ENCODE data around the gene CHPT1.

The CHPT1 gene

GRCh38 chr12:101685092-101685491 lies 12.3 kb upstream of the CHPT1 start:
- no peak for DNase-seq

GRCh38 chr12:101686176-101686575 lies 11.3 kb upstream of the CHPT1 start:
- DNase-seq: no peak

- no peak for DNase-seq
Observed at GRCh38 chr12:101690544-101691098, 6.8 kb upstream of the CHPT1 start.

DNA sequence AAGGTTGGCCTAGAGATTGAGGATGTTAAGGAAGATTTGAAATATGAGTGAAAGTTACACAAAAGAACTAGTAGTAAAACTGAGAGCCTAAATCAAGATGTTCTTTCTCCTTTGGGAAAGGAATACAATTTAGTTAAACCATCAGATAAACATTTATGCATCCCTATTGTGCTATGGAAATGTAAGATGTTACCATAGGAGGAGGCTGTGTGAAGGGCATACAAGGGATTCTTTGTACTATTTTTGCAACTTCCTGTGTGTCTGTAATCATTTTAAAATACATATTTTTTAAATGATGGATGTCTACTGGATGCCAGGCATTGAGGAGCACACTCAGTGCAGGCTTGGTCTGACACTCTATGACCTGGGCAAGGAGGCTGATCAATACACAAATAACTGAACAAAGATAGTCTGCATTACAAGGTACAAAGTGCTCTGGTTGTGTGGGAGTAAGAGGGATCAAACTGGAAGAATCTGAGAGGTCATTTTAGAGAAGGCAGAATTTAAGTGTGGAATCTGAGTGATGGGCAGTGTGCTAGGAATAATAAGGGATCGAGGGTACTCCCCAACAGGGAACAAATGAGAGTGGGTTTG lies 5.8 kb upstream of the CHPT1 start:
- no peak for DNase-seq

- no peak for DNase-seq
Observed at GRCh38 chr12:101694297-101694848, 3.1 kb upstream of the CHPT1 start.

DNA sequence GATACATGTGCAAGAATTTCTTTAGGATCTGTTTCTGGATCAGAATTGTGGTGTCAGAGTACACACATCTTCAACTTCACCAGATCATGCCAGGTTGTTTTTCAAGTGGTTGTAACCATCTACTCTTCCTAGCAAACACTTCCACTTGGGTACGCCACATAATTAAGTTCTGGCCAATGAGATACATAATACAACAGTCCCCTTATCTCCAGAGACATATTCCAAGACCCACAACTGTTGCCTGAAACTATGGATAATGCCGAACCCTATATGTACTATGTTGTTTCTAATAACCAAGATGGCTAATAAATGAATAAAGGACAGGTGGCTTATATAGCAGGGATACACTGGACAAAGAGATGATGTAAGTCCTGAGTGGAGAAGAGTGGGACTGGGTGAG lies 2.5 kb upstream of the CHPT1 start:
- no peak for DNase-seq

GRCh38 chr12:101695706-101696105 lies 1.7 kb upstream of the CHPT1 start:
- DNase-seq: no peak

DNA sequence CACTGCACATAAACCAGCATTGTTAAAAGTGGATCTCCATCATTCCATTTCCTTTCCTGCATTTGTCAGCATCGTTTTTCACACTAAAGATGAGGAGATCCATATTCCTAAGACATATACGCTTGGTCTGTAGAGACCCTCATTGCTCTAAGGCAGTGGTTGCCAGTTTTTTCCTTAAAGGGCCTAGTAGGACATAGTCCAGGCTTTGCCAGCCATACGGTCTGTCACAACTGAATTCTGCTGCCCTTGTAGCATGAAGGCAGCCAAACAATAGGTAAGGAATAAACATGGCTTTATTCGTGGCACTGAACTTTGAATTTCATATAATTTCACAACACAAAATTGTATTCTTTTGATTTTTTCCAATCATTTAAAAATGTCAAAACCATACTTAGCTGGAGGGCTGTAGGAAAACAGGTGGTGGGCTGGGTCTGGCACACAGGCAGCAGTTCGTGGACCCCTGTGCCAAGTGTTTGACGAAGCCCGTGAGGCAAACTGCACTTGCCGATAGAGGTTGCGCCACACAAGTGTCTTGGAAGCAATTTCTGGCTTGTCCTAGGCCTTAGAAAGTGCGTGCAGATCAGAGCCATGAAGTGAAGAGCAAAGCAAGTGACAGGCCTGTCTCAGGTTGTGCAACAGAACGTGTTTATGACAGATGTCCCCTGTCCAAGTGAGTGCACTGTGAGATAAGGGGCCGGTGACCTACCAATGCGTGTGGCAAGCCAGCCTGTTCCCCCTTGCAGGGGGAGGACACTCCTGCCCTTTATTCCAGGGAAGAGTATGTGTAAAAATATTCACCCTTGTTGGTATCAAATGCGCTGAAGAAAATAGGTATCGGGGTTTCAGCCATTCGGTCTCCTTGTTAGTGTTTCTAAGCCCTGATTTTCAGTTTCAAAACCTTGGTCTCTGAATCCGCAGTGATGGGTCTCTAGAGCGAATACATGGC lies 916 bp upstream of the CHPT1 start:
- no peak for DNase-seq

DNA sequence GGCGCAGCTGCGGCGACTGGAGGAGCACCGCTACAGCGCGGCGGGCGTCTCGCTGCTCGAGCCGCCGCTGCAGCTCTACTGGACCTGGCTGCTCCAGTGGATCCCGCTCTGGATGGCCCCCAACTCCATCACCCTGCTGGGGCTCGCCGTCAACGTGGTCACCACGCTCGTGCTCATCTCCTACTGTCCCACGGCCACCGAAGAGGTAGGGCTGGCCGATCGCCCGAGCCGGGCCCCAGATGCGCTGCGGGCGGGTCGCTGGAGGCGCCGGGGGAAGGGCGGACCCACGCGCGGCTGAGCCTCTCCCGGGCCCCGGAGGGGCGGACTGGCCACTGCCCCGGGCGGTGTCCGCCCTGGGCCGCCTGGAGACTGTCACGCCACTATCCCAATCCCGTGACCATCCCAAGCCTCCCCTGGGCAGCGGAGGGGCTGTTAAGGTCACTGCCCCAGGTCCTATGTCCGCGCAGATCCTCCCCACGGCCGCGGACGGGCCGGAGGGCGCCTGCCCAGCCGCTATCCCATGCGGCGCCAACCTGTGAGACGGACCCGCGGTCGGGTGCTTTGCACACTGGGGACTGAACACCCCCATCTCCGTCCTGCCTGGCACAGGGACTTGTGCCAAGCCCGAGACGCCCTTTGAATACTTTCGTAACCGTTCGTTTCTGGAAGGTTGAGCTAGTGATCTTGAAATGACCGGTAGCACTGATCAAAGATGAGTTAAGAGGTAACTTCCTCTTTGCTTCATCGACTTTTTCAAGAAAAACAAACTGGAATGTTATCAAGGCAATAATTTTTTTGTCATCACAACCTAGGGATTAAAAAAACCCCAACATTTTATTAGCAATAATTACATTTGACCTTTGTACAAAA lies 725 bp downstream of the CHPT1 start:
- DNase-seq: no peak

DNA sequence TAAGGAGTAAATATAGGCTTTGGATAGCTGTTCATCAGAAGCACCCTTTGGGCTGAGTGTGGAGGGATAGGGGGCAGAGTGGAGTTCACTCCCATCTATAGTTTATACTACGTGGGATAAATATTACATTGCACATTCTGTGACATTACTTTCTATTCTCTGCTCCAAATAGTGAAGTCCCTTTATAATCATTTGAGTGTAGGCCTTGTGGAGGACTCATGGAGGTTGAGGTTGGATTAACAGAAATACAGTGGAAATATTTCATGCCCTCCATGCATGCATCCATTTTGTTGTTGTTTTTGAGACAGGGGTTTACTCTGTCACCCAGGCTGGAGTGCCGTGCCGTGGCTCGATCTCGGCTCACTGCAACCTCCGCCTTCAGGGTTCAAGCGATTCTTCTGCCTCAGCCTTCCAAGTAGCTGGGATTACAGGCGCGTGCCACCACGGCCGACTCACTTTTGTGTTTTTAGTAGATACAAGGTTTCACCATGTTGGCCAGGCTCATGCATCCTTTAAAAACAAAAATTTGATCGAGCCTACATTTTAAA lies 1.4 kb downstream of the CHPT1 start:
- no peak for DNase-seq

DNA sequence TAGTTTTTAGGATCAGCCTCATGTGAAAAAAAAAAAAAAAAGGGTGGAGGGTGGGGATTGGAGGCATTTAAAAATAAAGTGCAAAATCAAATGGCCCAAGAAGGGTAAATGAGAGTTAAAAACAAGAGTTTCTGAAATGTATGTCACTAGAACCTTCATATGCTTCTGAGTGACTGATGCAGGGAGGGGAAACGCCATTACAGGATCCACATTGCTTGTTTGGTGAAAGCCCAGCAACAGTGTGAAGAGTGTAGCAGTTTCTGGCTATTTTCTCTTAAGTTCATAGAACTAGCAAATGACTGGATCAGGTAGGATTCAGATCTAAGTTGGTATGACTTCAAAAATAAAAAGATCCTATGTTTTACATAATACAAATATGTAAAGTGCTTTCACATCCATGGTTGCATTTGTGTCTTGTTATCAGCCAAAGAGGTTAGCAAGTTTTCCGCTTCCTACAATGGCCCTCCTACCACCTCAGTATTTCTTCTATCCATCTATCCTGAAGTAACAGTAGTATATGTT lies 2.9 kb downstream of the CHPT1 start:
- no peak for DNase-seq

DNA sequence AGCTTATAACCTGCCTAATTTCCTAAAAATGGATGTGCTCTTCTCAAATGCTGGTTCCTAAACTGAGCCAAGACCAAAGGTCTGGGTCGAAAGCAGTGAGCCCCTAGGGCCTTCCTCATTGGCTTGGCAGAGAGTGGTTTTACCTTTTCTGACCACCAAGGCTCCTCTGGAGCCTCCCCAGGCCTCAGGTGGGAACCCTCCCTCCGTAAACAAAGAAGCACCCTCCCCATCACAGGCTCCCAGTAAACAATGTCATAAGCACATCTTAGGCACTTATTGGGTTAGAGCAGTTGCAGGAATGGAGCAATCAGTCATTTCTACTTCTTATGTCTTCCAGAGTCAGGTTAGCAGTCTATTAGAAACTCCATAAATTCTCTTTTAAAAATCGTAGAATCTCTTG lies 6.0 kb downstream of the CHPT1 start:
- no peak for DNase-seq

- no peak for DNase-seq
Observed at GRCh38 chr12:101706403-101706802, 9.0 kb downstream of the CHPT1 start.

DNA sequence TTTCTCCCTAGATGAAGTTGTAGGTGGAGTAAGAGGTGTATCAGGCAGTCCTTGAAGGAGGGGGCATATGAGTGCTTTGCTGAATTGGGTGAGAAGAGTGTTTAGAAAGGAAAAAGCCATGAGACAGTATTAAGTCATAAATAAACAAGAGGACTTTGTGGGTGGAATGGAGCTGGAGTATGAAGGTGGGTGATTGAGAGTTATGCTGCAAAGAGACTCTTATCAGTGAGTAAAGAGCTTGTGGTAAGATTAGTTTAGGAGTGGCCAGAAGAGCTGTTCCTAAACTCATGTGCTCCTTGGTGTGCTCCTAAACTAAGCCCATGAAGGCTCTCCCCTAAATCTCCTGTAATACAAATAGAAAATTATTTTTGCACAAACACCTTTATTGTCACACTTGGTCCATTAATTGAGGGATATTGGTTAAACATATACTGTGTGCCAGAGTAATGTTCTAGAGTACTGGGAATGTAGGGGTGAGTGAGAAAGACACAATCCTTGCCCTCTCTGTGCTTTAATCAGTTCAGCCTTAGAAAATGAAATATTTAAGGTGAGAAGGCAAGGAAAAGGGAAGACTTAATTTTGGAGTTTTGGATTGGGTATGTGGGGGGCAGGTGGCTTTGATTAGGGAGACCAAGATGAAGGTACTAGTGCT lies 9.8 kb downstream of the CHPT1 start:
- no peak for DNase-seq

GRCh38 chr12:101710288-101710687 lies 12.8 kb downstream of the CHPT1 start:
- no peak for DNase-seq

- no peak for DNase-seq
Observed at GRCh38 chr12:101713059-101713682, 15.7 kb downstream of the CHPT1 start.

- no peak for DNase-seq
Observed at GRCh38 chr12:101713930-101714329, 16.5 kb downstream of the CHPT1 start.

- no peak for DNase-seq
Observed at GRCh38 chr12:101714877-101715444, 17.5 kb downstream of the CHPT1 start.

- DNase-seq: no peak
Observed at GRCh38 chr12:101719566-101719965, 22.1 kb downstream of the CHPT1 start.

DNA sequence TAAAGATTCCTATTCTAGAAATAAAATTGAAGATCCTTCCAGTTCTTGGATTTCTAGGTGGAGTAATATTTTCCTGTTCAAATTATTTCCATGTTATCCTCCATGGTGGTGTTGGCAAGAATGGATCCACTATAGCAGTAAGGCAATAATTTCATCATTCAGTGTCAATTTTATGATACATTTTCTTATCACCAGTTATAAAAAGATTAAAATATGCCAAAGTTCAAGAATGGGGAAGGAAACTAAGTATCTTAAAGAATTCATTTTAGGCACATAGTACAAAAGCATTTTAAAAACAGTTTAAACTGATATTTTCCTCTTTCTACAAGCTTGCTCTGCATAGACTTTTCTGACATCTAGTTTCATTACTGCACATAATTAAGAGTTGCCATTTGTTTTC lies 22.7 kb downstream of the CHPT1 start:
- DNase-seq: no peak

GRCh38 chr12:101722392-101722791 lies 25.0 kb downstream of the CHPT1 start:
- no peak for DNase-seq

Measured in central memory CD4-positive, alpha-beta T cell (primary cell).